Heart left ventricle (tissue), 13 donors: ENCODE measurements around the gene SPOCK2.

Source experiments
- POLR2A ChIP-seq, 2 donors: fragments of 450-650 bp; IDR thresholded peaks; one replicate each; pipeline ENCODE4 v1.6.1; 2017; ENCODE audit warnings: antibody characterized with exemption in 2 of 2, mild to moderate bottlenecking in 2 of 2, moderate library complexity in 2 of 2
- TF ChIP-seq, protein P1 (sequence below), 12 donors: fragments of 200-600 bp; sonication (generic) in 4 of 12; IDR thresholded peaks; one replicate each; pipeline versions ENCODE4 v1.5.0 to v1.8.0; 2018 to 2022; ENCODE audit warnings: antibody characterized with exemption in 12 of 12, mild to moderate bottlenecking in 5 of 12
- donor health status: ischemic (EF 13 %, LVEDD 7.1; RV severe dilation, severe dysfunction).
- donor health status: DM: no; HTN: yes; CAD: no.
- donor health status: DM: no; HTN: no; CAD: no.
- donor health status: ischemic (EF 25% LVEDD 6.9; RV normal size, moderate dysfunction).
- donor health status: ischemic (EF 25% LVEDD 5.7; RV mildly dilated, moderate dysfunction).
- donor health status: ischemic (EF 35%, LVEDD 5.7; RV mildly dilated, moderate dysfunction).
- donor health status: nonischemic (EF 11% LVEDD 7.7; RV severe dilation, severe dysfunction).
- donor health status: DM: yes; HTN: yes; CAD: no.
- donor health status: PGD.
- donor health status: ischemic (EF 29% LVEDD 5.4; RV normal size, mild dysfunction).
- donor health status: nonischemic (EF 23%, LVEDD 6.1; RV moderate dilation, normal function).

DNA sequence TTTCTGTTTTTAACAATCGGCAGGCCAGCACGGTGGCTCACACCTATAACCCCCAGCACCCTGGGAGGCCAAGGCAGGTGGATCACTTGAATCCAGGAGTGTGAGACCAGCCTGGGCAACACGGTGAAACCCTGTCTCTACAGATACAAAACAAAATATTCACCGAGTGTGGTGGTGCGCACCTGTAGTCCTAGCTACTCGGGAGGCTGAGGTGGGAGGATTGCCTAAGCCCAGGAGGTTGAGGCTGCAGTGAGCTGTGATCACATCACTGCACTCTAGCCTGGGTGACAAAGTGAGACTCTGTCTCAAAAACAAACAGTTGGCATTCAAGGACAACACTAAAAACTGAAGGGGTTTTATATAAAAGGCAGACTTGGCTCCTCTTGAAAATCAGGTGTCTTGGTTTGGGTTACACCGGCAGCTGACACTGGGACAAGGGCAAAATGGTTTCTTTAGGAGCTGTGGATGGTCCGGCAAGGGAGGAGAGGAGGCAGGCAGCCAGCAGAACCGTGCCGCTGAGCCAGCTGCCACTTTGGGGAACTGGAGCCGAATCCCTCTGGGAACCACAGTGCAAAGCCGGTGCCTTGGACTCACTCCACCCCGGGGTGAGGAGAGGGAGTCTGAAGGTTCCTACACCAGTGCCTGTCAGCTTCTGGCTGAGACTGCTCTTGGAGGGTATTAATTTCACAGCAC lies 71.6 kb downstream of the SPOCK2 start:
- TF ChIP-seq, protein P1, sequence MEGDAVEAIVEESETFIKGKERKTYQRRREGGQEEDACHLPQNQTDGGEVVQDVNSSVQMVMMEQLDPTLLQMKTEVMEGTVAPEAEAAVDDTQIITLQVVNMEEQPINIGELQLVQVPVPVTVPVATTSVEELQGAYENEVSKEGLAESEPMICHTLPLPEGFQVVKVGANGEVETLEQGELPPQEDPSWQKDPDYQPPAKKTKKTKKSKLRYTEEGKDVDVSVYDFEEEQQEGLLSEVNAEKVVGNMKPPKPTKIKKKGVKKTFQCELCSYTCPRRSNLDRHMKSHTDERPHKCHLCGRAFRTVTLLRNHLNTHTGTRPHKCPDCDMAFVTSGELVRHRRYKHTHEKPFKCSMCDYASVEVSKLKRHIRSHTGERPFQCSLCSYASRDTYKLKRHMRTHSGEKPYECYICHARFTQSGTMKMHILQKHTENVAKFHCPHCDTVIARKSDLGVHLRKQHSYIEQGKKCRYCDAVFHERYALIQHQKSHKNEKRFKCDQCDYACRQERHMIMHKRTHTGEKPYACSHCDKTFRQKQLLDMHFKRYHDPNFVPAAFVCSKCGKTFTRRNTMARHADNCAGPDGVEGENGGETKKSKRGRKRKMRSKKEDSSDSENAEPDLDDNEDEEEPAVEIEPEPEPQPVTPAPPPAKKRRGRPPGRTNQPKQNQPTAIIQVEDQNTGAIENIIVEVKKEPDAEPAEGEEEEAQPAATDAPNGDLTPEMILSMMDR (IDR thresholded peaks at IDR 0.05), result no peak
- TF ChIP-seq POLR2A (IDR thresholded peaks at IDR 0.05), result no peak
